Measurements from ENCODE around the gene SLC16A3.
A peak's percentile ranks its signal among the peaks of the same experiment; 100 is the strongest.
"Not testable (repeated sequence)": the region's sequence is repeated elsewhere in the genome, so short reads cannot be mapped to it uniquely, and the experiment has no call there.

SLC16A3 gene

DNA sequence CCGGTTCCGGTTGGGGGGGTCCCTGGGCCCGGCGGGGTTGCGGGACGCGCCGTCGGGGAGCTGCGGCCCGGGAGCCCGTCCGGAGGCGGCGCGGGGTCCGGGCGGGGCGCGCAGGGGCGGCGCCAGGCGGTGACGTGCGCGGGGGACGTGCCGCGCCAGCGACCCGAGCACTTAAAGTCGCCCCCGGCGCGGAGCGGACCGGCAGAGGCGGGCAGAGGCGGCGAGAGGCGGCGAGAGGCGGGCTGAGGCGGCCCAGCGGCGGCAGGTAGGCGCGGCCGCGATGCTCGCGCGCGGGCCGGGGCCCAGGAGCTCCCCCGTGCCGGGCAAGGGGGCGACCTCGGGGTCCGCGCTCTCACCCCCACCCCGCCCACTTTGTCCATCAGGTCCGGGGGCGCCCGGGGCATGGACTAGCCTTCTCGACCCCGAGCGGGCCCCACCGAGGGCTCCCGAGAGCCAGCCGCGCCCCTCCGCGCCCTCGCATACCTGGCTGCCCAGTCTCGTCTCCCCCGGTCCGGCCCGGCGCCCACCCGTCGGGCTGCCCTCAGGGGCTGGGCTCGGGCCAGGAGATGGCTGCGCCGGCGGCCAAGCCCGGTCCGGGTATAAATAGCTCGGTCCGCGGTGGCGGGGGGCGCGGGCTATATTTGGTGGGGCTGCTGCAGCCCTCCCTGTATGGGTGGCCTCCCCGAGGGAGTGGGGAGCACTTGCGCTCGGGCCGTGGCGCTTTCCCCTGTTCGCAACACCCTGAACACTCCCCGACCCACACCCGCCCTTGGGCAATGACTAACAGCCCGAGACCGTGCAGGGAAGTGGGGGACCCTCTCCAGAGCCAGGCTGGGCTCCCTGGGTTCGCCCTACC, at the start of gene SLC16A3:
SLC16A3 (plus strand) TSS at position 201 of the 856 bp plus-strand sequence. CDS start 6,967 bp downstream, outside the sequence.
- DNase-seq, result peak; percentile 69

DNA sequence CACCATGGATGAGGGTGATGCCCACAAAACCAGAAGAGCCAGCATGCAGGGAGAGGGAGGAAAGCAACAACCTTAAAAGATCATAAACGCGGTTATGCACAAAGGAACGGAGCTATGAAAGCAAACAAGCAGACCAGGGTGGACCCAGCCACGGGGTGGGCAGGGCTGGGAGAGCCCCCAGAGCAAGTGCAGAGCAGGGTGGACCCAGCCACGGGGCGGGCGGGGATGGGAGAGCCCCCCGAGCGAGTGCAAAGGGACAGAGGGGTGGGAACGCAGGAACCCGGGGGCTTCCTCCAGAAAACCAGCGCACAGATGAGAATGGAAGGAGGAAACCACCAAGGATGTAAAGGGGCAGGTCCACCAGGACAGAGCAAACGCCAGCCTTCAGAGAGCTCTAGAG, 49.4 kb upstream of the SLC16A3 start:
- no peak for DNase-seq

DNA sequence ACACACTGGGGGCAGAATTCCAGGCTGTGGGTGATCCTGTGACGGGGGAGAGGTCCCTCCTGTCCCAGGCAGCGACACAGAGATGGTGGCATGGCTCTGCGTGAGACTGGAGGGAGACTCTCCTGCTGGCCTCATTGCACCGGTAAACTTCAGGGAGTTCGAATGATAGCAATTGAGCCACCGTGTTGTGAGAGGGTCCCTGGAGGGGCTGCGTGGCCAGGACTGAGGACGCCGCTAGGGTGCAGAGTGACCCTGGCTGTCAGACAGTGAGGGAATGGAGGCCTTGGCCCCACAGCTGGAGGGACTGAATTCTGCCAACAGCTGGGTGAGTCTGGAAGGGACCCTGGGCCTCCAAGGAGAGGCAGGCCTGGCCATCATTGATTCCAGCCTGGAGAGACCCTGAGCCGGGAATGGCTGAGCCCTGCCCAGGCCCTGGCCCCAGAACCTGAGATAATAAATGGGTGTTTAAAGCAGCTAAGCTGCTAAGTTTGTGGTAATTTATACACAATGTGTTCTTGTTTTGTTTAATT, 48.8 kb upstream of the SLC16A3 start:
- no peak for DNase-seq

DNA sequence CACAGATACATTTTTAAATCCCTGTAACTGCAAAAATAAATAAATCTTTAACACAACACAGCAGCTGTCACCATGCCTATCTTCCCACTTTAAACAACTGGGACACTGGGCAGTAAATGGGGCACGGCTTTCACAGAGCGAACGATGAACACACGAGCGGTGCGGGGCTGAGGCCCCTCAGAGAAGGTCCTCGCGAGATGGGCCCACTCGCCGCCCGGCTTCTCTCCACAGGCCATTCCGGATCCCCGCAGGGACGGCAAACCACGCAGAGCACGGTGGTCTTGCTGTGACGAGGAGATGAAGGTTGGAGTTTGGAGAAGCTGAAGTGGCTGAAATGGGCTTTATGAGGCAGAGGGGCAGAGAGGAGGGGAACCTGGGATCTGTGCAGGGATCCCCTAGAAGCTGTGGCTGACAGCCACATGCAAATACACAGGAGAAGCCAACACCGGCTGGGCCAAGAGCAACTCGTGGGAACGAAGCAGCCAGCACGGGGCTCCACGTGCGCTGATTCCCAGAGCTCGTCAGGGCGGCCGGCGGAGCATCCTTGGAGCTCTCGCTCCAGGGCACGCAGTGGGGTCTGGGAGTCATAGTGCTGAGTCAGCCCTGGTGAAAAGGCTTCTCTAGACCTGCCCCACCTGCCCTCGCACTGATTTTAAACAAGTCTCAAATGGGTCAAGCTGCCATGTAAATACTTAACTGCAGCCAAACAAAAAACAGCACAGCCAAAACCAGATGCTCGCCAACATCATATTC, 47.9 kb upstream of the SLC16A3 start:
- DNase-seq, result no peak

DNA sequence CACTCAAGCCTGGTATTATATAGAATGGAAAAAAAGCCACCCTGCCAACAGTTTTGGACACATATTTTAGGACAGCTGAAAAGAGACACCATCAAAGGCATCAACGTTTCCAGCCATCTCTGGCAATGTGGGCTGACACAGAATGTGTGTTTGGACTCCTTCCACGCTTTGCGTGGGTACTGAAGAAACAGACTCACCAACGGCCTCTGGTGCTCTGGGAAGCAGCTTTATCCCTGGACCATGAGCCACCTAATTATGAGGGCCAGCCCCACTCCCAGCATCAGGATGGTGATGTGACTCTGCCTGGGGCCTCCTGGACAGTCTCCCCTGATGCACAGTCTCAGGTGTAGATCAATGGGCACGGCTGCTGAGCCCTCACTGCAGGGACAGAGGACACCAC, 44.1 kb upstream of the SLC16A3 start:
- no peak for DNase-seq

DNA sequence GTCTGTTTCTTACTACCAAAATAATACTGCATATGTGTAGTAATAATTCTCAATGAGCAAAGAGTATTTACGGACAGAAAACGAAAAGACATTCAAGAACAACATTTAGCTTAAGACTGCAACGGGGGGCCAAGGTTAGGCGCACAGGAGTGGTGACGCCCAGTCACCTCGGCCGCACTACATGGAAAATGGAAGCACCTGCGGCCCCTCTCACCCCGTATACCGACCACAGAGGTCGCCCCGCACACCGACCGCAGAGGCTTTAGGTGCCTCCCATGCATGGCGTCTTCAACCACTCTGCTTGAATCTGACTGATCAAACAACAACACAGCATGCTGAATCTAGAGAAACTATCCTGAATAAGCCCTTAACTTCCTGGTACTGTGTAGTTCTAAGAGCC, 42.6 kb upstream of the SLC16A3 start:
- DNase-seq, result no peak

DNA sequence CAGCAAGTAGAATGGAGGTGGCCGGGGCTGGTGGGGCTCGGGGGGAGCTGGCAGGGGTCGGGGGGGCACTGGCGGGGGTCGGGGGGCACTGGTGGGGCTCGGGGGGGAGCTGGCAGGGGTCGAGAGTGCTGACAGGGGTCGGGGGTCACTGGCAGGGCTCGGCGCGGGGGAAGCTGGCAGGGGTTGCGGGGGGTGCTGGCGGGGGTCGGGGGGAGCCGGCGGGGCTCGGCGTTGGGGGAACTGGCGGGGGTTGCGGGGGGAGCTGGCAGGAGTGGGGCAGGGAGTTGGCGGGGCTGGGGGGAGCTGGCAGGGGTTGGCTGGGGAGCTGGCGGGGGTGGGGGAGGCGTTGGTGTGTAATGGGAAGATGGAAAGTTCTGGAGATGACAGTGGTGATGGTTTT, 41.3 kb upstream of the SLC16A3 start:
- DNase-seq, result no peak

DNA sequence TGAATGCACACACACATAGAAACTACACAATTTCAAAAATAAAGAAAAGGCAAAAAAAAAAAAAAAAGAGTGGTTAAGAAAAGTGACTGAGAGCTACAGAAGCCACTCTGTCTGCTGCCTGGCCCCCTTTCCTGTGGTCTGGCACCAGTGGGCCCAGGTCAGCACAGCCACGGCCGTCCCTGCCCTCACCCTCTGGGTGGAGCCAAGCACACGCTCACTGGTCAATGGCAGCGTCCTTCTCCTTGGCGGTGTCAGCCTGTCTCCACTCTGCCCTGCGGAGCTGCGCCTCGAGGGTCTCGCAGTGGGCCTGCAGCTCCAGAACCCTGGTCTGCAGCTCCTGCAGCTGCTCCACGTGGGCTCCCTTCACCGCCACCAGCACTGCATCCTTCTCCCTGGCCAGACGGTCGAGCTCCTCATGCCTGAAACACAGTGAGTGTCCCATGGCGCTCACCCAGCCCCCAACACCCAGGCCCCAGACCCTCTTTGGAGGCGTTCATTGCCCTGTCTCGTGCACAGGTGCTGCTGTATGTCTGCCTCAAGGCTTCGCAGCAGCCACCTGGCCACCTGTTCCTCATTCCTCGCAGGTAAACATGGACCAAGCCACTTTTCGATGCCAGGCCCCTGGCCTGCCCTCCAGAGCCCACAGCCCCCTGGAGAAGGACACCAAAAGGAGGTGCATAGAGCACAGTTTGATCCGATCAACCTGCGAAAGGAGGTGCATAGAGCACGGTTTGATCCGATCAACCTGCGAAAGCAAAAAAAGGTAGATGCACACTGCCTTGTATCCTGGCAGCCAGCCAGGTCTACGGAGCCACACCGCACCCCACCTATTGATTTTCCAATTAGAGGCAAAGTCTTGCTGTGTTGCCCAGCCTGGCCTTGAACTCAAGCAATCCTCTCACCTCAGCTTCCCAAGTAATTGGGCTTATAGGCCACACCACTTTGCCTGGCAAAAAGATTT, 40.6 kb upstream of the SLC16A3 start:
- no peak for DNase-seq

DNA sequence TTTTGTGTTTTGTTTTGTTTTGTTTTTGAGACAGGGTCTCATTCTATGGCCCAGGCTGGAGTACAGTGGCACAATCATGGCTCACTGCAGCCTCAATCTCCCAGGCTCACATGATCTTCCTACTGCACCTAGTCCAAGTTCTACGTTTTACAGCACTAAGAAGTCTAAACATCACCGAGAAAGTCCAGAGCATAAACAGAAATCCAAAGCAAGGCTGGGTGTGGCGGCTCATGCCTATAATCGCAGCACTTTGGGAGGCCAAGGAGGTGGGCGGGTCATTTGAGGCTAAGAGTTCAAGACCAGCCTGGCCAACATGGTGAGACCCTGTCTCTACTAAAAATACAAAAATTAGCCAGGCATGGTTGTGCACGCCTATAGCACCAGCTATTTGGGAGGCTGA, 35.8 kb upstream of the SLC16A3 start:
- DNase-seq, result not testable (repeated sequence)

DNA sequence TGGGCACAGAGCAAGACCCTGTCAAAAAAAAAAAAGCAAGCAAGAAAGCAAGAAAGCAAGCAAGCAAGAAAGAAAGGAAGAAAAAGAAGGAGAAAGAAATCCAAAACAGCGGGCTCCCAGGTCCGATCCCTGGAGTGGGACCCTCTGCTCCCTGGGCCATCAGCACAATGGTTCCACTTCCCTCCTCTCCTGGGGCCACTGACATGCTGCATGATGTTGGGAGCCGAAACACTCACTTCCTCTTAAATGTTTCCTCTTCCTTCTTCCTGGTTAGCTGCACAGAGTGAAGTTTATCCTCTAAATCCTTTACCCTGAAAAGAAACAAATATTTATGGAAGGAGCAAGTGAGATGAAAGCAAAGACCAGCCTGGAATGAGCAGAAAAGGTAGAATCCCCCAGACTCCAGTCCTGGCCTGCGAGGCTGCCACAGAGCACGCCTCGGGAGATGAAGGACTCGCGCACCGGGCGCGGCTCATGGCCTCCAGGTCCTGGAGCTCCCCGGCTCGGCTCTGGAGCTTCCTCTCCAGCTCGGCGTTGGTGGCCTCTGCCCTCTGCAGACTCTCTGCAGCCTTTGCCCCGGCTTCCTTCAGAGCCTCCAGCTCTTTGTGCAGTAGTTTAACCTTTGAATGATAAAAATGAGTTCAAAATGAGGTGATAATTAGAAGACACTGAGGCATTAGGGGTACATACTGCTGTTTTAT, 35.2 kb upstream of the SLC16A3 start:
- DNase-seq, result no peak

DNA sequence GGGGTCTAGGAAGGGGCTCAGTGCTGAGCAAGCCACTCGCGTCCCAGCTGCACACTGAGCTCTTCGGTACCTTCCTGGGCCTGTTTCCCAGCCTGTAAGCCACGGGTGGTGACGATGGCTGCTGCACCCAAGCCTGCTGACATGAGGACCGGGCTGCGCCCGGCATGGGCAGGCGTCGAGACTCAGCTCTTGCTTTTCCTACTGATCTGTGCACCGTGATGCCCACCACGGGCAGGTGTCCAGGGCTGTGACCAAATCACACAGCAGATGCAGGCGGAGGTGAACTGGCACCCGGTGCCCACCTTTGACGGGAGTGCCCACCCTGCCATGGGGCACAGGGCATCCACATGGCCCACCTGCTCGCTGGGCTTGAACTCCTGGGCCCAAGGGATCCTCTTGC, 34.1 kb upstream of the SLC16A3 start:
- no peak for DNase-seq

DNA sequence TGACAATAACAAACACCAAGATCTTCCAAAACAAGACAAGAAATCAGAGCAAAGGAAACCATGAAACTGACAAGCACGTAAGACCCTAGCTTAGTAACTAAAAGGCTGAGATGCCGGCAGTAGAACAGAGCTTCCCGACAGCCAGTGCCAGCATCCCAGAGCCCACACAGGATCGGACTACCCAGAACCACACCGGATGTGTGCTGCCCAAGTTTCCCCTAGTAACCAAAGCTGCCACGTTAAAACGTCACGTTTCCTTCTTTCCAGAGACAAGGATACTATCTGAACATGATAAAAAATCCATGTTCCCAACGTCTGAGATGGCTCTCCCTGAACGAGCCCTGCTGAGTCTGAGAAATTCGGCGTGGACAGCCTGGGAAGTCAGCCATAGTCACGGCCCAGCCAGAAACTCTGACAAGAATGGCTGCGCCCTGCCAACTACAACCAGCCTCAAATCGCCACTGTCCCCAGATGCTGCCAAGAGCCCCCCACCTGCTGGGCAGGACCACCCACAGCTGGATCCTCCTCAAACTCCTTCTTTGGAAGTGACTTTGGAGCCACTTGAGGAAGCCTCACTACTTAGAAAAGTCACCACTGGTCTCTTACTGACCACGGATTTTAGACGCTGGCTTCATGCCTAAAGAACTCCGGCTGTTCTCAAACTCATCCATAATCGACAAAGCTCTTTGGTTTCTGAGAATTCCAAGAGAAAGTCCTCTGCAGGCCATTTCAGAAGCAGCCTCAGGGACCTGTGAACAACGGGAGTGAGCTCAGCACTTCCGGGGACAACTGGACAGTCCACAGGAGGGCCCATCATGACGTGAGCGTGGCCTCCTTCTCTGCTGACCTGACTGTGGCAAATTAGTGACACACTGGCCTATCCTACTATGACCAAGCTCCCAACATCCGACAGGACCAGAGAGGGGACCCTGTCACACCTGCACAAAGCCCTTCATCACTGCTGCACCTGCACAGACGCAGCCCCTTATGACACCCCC, 32.9 kb upstream of the SLC16A3 start:
- no peak for DNase-seq

DNA sequence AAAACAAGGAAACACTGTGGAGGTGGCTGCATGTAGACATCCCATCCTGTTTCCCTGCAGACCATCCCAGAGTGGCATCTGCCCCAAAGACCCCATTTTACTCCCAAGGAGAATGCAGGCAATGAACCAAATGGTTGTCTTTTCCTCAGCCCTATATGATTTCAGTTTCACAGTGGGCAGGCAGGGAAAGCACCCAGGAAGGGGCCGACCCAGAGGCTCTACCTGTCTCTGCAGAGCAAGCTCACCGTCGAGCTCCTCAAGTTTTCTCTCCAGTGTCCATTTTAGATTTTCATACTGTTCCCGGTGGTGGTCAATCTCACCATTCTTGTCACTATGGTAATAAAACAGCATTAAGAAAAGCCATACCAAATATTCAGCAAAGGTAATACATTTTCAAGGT, 30.8 kb upstream of the SLC16A3 start:
- DNase-seq, result peak; percentile 33

DNA sequence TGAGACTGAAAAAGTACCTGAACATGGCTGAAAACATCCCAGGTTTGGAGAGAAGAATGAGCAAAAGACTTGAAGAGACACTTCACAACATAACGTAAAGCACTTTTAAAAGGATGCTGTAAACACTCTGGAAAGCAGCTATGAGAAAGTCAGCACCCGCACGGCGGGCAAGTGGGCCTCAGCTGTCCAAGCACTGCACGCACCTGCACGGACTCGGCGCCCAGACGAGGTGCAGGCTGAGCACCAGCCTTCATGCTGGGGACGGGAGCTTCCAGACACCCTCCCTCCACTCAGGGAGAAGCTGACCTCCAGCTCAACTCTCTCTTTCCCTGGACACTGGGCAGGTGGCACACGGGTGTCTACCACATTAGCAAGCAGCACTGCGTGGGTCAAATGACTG, 29.3 kb upstream of the SLC16A3 start:
- DNase-seq, result no peak

DNA sequence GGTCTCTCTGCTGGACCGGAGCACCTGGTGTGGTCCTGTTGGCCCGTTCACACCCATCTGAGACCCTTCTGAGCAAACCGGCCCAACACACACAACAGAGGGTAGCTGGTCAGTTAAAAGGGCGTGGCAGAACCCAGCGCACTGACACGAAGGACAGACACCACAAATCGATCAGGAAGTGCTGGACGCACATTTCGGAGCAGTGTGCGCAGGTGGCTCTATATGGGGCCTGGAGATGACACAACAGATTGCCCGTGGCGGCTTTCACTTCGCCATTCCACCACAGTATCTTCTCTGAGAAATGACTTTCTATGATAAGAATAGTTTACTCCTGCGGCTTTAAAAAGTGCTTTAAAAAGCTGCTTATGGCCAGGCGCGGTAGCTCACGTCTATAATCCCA, 28.7 kb upstream of the SLC16A3 start:
- DNase-seq, result no peak

DNA sequence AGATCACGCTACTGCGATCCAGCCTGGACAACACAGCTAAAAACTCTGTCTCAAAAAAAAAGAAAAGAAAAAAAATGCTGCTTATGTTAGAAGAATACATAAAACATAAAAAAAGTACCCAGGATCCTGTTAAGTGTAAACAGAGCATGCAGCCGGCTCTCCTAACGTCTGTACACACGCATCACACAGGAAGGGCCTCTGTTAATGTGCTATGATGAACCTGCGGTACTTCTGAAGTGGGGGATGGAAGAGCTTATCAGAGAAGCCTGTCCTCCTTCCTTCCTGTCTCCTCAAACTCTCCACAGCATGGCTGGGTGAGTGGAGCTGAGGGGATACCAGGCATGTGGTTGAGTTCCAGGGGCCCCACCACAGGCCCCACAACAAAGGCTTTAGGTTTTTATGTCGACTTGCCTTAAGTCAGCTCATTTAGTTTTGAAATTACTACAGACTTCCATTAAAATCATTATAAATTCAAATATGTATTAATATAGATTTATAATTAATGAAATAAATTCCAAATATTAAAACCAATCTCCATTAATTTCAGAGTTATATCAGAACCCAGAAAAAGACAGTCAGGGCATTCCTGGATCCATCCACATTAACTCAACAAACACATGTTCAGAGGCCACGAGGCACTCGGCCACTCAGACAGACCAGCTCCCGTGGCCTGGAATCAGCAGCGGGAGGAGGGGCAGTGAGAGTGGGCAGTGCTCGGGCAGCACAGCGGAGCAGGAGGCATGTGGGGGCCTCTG, 27.9 kb upstream of the SLC16A3 start:
- peak; percentile 76 for DNase-seq

DNA sequence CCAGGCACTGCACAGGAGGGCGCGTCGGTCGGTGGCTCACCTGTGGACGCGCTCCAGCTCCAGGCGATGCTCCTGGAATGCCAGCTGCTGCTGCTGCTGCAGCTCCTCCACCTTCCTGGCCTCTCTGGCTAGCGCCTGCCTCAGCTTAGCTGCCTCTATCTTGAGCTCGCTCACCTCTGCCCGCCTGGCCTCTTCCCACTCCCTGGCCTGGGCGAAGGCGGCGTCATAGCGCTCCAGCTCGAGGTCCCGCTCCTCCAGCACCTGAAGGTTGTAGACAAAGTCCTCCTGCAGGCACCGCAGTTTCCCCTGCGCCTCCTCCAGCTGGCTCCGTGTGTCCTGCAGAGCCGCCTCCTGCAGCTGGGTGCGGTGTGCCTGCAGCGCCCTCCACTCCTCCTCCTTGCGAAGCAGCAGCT, 27.3 kb upstream of the SLC16A3 start:
- peak; percentile 27 for DNase-seq

DNA sequence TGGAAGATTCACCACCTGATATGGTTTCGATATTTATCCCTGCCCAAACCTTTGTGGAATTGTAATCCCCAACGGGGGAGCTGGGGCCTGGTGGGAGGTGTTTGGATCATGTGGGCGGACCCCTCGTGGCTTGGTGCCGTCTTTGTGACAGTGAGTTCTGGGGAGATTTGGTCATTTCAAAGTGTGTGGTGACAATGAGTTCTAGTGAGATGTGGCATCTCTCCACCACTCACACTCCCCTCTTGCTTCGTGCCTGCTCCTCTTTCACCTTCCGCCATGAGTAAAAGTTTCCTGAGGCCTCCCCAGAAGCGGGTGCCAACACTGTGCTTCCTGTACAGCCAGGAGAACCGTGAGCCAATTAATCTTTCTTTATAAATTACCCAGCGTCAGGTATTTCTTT, 25.9 kb upstream of the SLC16A3 start:
- peak; percentile 70 for DNase-seq

DNA sequence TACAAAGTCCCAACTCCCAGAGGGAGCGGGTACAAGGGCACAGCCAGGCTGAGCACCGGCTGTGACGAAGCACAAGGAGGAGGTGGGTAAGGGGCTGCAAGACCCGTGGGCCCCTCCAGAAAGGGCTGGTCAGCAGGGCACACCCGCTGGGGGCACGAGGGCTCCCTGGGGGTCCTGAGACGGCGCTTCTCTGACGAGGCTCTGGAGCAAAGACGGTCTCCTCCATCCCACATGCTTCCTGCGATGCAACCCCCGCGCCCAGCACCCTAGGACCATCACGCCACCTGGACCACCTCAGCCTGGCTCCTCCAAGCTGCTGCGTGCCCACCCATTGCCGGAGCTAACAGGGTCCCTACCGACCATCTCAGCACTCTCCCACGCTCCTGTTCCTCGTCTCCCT, 24.9 kb upstream of the SLC16A3 start:
- no peak for DNase-seq
